ENCODE measurements around the gene DAAM1. TPM values are rescaled to one million over a fixed set of nuclear protein-coding genes. Genes with fewer than 3 reads are reported as not detected.

Gene DAAM1
- total RNA-seq, 1 donor = 22.0 TPM

- H3K4me3 ChIP-seq (ENCODE audit: low read depth, low read length) = no peak overlapping the region
- DNase-seq (ENCODE audit: low read depth) = no peak
- TF ChIP-seq CTCF (IDR thresholded peaks at IDR 0.05; ENCODE audit: insufficient read depth, low read depth, low read length) = no peak
Observed at GRCh38 chr14:59185676-59186075, 2.8 kb upstream of the DAAM1 start.

GRCh38 chr14:59186306-59186705 is 2.2 kb upstream of the DAAM1 start:
- H3K4me3 ChIP-seq (ENCODE audit: low read depth, low read length) = no peak overlapping the region
- no peak for DNase-seq (ENCODE audit: low read depth)
- TF ChIP-seq CTCF (IDR thresholded peaks at IDR 0.05; ENCODE audit: insufficient read depth, low read depth, low read length) = no peak

- no peak for TF ChIP-seq CTCF (IDR thresholded peaks at IDR 0.05; ENCODE audit: insufficient read depth, low read depth, low read length)
- no peak overlapping the region for H3K4me3 ChIP-seq (ENCODE audit: low read depth, low read length)
- DNase-seq (ENCODE audit: low read depth) = no peak
Observed at GRCh38 chr14:59187118-59187517, 1.3 kb upstream of the DAAM1 start.

- DNase-seq (ENCODE audit: low read depth) = no peak
- no peak for TF ChIP-seq CTCF (IDR thresholded peaks at IDR 0.05; ENCODE audit: insufficient read depth, low read depth, low read length)
- peak overlapping the region; percentile 88 for H3K4me3 ChIP-seq (ENCODE audit: low read depth, low read length)
Observed at GRCh38 chr14:59187802-59188460, 536 bp upstream of the DAAM1 start.

- TF ChIP-seq CTCF (IDR thresholded peaks at IDR 0.05; ENCODE audit: insufficient read depth, low read depth, low read length) = no peak
- H3K4me3 ChIP-seq (ENCODE audit: low read depth, low read length) = peak overlapping the region; percentile 88
- DNase-seq (ENCODE audit: low read depth) = peak; percentile 42
Observed at GRCh38 chr14:59189091-59189785, 771 bp downstream of the DAAM1 start.

- peak overlapping the region; percentile 88 for H3K4me3 ChIP-seq (ENCODE audit: low read depth, low read length)
- DNase-seq (ENCODE audit: low read depth) = peak; percentile 88
- no peak for TF ChIP-seq CTCF (IDR thresholded peaks at IDR 0.05; ENCODE audit: insufficient read depth, low read depth, low read length)
Observed at GRCh38 chr14:59189786-59190368, 1.4 kb downstream of the DAAM1 start.
